ENCODE data around the gene CCDC146.
"Not testable (repeated sequence)": the region's sequence is repeated elsewhere in the genome, so short reads cannot be mapped to it uniquely, and the experiment has no call there.

Gene CCDC146

GRCh38 chr7:77208416-77208815, 86.0 kb downstream of the CCDC146 start:
- no peak for DNase-seq (ENCODE audit: low spot score)
- in situ Hi-C loops (cut with MboI; ENCODE audit: low sequenced_read_pairs, unreplicated experiment), result no loop called here
- TF ChIP-seq, protein P1, sequence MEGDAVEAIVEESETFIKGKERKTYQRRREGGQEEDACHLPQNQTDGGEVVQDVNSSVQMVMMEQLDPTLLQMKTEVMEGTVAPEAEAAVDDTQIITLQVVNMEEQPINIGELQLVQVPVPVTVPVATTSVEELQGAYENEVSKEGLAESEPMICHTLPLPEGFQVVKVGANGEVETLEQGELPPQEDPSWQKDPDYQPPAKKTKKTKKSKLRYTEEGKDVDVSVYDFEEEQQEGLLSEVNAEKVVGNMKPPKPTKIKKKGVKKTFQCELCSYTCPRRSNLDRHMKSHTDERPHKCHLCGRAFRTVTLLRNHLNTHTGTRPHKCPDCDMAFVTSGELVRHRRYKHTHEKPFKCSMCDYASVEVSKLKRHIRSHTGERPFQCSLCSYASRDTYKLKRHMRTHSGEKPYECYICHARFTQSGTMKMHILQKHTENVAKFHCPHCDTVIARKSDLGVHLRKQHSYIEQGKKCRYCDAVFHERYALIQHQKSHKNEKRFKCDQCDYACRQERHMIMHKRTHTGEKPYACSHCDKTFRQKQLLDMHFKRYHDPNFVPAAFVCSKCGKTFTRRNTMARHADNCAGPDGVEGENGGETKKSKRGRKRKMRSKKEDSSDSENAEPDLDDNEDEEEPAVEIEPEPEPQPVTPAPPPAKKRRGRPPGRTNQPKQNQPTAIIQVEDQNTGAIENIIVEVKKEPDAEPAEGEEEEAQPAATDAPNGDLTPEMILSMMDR (IDR thresholded peaks at IDR 0.05; ENCODE audit: borderline replicate concordance, control extremely low read depth, extremely low read depth, insufficient read depth, missing control alignments), result no peak

DNA sequence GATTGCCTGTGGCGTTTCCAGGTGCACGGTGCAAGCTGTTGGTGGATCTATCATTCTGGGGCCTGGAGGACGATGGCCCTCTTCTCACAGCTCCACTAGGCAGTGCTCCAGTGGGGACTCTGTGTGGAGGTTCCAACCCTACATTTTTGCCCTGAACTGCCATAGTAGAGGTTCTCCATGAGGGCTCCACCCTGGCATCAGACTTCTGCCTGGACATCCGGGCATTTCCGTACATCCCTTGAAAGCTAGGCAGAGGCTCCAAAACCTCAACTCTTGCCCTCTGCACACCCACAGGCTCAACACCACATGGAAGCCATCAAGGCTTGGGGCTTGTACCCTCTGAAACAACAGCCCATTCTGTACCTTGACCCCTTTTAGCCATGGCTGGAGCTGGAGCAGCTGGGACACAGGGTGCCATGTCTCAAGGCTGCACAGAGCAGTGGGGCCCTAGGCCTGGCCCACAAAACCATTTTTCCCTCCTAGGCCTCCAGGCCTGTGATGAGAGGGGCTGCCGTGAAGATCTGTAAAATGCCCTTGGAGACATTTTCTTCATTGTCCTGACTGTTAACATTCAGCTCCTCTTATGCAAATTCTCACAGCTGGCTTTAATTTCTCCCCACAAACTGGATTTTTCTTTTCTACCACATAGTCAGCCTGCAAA, 87.2 kb downstream of the CCDC146 start:
- TF ChIP-seq, protein P1 (IDR thresholded peaks at IDR 0.05; ENCODE audit: borderline replicate concordance, control extremely low read depth, extremely low read depth, insufficient read depth, missing control alignments), result no peak
- DNase-seq (ENCODE audit: low spot score), result no peak
- in situ Hi-C loops (cut with MboI; ENCODE audit: low sequenced_read_pairs, unreplicated experiment), result no loop called here

GRCh38 chr7:77216181-77216845, 93.9 kb downstream of the CCDC146 start:
- TF ChIP-seq, protein P1 (IDR thresholded peaks at IDR 0.05; ENCODE audit: borderline replicate concordance, control extremely low read depth, extremely low read depth, insufficient read depth, missing control alignments), result no peak
- in situ Hi-C loops (cut with MboI; ENCODE audit: low sequenced_read_pairs, unreplicated experiment), result no loop called here
- DNase-seq (ENCODE audit: low spot score), result no peak

DNA sequence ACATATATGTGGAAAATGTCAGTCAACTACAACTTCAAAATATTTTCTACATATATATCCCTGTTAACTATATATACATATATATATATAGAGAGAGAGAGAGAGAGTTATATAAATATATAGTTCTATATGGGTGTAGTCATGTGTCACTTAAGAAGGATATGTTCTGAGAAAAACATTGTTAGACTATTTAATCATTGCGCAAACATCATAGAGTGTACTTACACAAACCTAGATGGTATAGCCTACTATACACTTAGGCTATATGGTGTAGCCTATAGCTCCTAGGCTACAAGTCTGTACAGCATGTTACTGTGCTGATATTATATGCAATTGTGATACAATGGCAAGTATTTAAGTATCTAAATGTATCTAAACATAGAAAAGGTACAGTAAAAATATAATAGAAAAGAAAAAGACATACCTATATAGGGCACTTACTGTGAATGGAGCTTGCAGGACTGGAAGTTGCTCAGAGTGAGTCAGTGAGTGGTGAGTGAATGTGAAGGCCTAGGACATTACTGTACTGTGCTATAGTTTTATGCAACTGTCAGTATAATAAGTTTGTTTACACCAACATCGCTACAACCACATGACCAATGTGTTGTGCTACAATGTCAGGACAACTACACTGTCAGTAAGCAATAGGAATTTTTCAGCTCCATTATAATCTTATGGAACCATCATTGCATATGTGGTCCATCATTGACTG, 95.2 kb downstream of the CCDC146 start:
- in situ Hi-C loops (cut with MboI; ENCODE audit: low sequenced_read_pairs, unreplicated experiment), result no loop called here
- TF ChIP-seq, protein P1 (IDR thresholded peaks at IDR 0.05; ENCODE audit: borderline replicate concordance, control extremely low read depth, extremely low read depth, insufficient read depth, missing control alignments), result no peak
- no peak for DNase-seq (ENCODE audit: low spot score)

- in situ Hi-C loops (cut with MboI; ENCODE audit: low sequenced_read_pairs, unreplicated experiment); DNase-seq (ENCODE audit: low spot score): not testable (repeated sequence)
Measured at GRCh38 chr7:77219701-77220331, 97.4 kb downstream of the CCDC146 start.

- DNase-seq (ENCODE audit: low spot score), result no peak
- TF ChIP-seq, protein P1 (IDR thresholded peaks at IDR 0.05; ENCODE audit: borderline replicate concordance, control extremely low read depth, extremely low read depth, insufficient read depth, missing control alignments), result no peak
- in situ Hi-C loops (cut with MboI; ENCODE audit: low sequenced_read_pairs, unreplicated experiment), result no loop called here
Measured at GRCh38 chr7:77222065-77222464, 99.7 kb downstream of the CCDC146 start.

Data from GM13976 (cell line).